BJ (cell line): ENCODE measurements around the gene MRPS10. TPM values are rescaled to one million over a fixed set of nuclear protein-coding genes. Genes with fewer than 3 reads are reported as not detected.

ENCODE experiments used
- CTCF ChIA-PET: fragments of 350-600 bp; formaldehyde crosslinking; extraction: SDS; loops from one replicate; lab custom pipeline; 2021; ENCODE audit warnings: antibody characterized with exemption, inconsistent platforms; lab: Yijun Ruan, JAX
- POLR2A ChIA-PET: fragments of 300-600 bp; sonication (Branson Sonifier 250); formaldehyde crosslinking; extraction: SDS; loops from one replicate; lab custom pipeline; 2021; ENCODE audit warnings: antibody characterized with exemption; lab: Charles Lee
- DNase-seq: peaks from one replicate; pipeline ENCODE4 v3.0.0-alpha.2; 2011; ENCODE audit warnings: low read depth
- H3K27me3 ChIP-seq: 2 replicates; pipeline ENCODE4 v1.6.0; 2011; ENCODE audit warnings: low read length; ENCODE audit not compliant: control insufficient read depth, insufficient read depth
- H3K36me3 ChIP-seq: 2 replicates; pipeline ENCODE4 v1.5.1; 2011; ENCODE audit warnings: low read length; ENCODE audit not compliant: control insufficient read depth, insufficient read depth
- H3K4me3 ChIP-seq: 2 replicates; pipeline ENCODE4 v1.5.1; 2011; ENCODE audit warnings: low read depth, mild to moderate bottlenecking, control low read depth, low read length
- polyA plus RNA-seq: library from polyadenylated mRNA; depleted of rRNA; stranded (reverse); fragments of >200 nt; gene quantifications from 2 replicates; pipeline ENCODE4 v1.2.3, GENCODE V29; 2011
- TF ChIP-seq, protein P1 (sequence below): IDR thresholded peaks from 2 replicates; pipeline ENCODE4 v1.5.1; 2011; ENCODE audit warnings: low read depth, mild to moderate bottlenecking, control low read depth, inconsistent platforms, low read length, moderate library complexity; ENCODE audit not compliant: insufficient read depth

Gene MRPS10
- polyA plus RNA-seq, 1 experiment, result 26.4 TPM

DNA sequence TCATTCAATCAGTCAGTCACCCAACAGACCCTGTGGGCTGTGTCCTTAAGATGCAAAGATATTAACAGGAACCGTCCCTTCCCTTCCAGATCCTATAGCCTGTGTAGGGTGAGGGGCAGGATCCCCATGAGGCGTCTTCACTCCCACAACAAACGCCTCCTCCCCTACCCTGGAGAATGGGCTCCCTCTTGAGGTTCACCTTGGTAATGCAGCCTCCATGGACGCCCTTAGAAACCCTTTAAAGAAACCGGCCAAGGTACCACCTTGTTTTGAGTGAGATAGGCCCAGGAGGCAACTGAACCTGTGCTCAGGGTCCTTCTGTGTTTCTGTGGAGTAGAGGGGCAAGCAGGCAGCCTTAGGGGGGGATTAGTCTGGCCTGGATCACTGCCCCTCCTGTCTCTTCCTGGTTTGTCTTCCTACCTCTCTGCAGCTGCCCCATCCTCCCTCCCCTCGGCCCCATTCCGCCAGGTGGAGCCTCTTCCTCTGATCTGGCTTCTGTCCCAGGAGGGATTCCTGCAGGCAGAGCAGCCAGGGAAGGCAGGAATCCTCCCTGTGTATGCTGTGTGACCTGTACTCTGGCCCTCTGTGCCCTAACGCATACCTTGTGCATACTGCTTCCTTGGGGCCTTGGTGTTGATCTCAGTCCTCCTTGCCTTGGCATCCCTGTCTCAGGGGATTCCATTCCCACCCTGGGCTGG lies 51.1 kb downstream of the MRPS10 start:
- TF ChIP-seq, protein P1, sequence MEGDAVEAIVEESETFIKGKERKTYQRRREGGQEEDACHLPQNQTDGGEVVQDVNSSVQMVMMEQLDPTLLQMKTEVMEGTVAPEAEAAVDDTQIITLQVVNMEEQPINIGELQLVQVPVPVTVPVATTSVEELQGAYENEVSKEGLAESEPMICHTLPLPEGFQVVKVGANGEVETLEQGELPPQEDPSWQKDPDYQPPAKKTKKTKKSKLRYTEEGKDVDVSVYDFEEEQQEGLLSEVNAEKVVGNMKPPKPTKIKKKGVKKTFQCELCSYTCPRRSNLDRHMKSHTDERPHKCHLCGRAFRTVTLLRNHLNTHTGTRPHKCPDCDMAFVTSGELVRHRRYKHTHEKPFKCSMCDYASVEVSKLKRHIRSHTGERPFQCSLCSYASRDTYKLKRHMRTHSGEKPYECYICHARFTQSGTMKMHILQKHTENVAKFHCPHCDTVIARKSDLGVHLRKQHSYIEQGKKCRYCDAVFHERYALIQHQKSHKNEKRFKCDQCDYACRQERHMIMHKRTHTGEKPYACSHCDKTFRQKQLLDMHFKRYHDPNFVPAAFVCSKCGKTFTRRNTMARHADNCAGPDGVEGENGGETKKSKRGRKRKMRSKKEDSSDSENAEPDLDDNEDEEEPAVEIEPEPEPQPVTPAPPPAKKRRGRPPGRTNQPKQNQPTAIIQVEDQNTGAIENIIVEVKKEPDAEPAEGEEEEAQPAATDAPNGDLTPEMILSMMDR, result peak; percentile 94
- ChIA-PET CTCF (interaction anchor here (0.6 to 9.6 kb wide), 17 partner anchors 9 to 447 kb away, joined by 3 to 121 read pairs (median 4); partner anchors contain the start of gene GUCA1B), POLR2A (no interaction called here)
- Histone ChIP-seq H3K36me3 (no peaks in the 10 kb centered on the region), H3K27me3 (peaks cover 5% of the 10 kb centered on the region; the same call in 1 of the 2 replicates), H3K4me3 (no peak overlapping the region)
- DNase-seq, result no peak

DNA sequence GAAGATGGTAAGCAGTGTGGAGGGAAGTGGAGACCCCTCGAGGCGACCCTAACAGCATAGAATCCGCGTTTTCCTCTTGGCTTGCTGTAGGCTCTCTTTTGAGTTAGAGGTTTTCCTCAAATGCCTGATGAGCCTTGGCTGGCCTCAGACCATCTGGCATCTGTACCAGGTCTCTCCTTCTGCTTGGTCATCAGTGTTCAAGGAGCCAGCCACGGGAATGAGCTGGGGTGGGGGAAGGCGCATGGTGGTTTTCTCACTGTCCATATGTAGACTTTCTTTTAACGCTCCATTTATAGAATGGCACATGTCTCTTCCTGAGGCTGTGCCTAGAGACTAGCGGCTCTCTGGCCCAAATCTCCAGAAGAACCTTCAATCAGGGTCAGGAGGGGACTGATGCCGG lies 52.6 kb downstream of the MRPS10 start:
- TF ChIP-seq, protein P1, result no peak
- POLR2A ChIA-PET, result interaction anchor here (0.6 kb wide), 1 partner anchor 1379 kb away, joined by 3 read pairs; no protein-coding TSS in a partner anchor
- Histone ChIP-seq H3K27me3 (peaks cover 4% of the 10 kb centered on the region; the same call in 1 of the 2 replicates), H3K36me3 (no peaks in the 10 kb centered on the region), H3K4me3 (no peak overlapping the region)
- CTCF ChIA-PET, result interaction anchor here (1.0 to 9.6 kb wide), 8 partner anchors 11 to 89 kb away, joined by 3 to 121 read pairs (median 6); no protein-coding TSS in a partner anchor
- DNase-seq, result peak; percentile 17

DNA sequence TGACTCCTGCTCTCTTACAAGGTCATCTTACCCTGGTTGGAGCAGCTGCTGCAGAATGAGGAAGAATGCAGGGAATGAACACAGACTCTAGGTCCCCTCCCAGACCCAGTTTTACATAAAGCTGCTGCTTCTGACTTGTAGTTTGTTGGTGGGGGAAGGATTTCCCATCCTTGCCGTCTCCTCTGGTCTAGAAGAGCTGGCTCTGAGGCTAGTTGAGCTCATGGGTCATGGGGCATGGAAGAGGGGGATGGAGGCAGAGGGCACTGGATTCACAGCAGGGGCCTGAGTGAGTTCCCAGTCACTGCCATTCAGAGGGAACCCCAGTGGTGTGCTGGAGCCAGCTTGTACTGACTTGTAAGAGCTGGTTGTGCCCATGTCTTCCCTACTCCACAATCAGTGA lies 53.7 kb downstream of the MRPS10 start:
- Histone ChIP-seq H3K36me3 (no peaks in the 10 kb centered on the region), H3K27me3 (peaks cover 3% of the 10 kb centered on the region; the same call in 1 of the 2 replicates), H3K4me3 (no peak overlapping the region)
- TF ChIP-seq, protein P1, result no peak
- ChIA-PET CTCF (interaction anchor here (0.5 to 9.6 kb wide), 12 partner anchors 27 to 397 kb away, joined by 3 to 121 read pairs (median 4); no protein-coding TSS in a partner anchor), POLR2A (interaction anchor here (0.6 kb wide), 1 partner anchor 92 kb away, joined by 3 read pairs; no protein-coding TSS in a partner anchor)
- DNase-seq, result peak; percentile 13

DNA sequence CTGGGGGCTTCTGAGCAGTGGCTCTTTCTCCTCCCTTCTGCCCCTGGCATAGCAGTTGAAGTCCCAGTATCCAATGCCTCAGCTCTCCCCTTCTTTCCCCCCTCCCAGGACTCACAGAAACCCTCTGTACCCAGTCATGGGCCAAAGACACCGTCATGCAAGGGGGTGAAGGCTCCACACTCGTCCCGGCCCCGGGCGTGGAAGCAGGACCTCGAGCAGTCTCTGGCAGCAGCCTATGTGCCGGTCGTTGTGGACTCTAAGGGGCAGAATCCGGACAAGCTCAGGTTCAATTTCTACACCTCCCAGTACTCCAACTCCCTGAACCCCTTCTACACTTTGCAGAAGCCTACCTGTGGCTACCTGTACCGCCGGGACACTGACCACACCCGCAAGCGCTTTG lies 54.8 kb downstream of the MRPS10 start:
- POLR2A ChIA-PET, result no interaction called here

More for the DNA sequence above, 54.8 kb downstream of the MRPS10 start:
- no peak for DNase-seq
- Histone ChIP-seq H3K4me3 (no peak overlapping the region), H3K36me3 (no peaks in the 10 kb centered on the region), H3K27me3 (peaks cover 1% of the 10 kb centered on the region; the same call in 1 of the 2 replicates)
- TF ChIP-seq, protein P1, result no peak
- CTCF ChIA-PET, result interaction anchor here (0.5 to 9.6 kb wide), 4 partner anchors 30 to 86 kb away, joined by 3 to 121 read pairs (median 8); no protein-coding TSS in a partner anchor
